RKO (cell line): ENCODE results near the gene UBASH3A.
A peak's percentile ranks its signal among the peaks of the same experiment; 100 is the strongest.

Experiments used
- DNase-seq: peaks from one replicate; pipeline ENCODE4 v3.0.0-alpha.2; 2016; ENCODE audit warnings: low spot score

UBASH3A gene, protein sequence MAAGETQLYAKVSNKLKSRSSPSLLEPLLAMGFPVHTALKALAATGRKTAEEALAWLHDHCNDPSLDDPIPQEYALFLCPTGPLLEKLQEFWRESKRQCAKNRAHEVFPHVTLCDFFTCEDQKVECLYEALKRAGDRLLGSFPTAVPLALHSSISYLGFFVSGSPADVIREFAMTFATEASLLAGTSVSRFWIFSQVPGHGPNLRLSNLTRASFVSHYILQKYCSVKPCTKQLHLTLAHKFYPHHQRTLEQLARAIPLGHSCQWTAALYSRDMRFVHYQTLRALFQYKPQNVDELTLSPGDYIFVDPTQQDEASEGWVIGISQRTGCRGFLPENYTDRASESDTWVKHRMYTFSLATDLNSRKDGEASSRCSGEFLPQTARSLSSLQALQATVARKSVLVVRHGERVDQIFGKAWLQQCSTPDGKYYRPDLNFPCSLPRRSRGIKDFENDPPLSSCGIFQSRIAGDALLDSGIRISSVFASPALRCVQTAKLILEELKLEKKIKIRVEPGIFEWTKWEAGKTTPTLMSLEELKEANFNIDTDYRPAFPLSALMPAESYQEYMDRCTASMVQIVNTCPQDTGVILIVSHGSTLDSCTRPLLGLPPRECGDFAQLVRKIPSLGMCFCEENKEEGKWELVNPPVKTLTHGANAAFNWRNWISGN

DNA sequence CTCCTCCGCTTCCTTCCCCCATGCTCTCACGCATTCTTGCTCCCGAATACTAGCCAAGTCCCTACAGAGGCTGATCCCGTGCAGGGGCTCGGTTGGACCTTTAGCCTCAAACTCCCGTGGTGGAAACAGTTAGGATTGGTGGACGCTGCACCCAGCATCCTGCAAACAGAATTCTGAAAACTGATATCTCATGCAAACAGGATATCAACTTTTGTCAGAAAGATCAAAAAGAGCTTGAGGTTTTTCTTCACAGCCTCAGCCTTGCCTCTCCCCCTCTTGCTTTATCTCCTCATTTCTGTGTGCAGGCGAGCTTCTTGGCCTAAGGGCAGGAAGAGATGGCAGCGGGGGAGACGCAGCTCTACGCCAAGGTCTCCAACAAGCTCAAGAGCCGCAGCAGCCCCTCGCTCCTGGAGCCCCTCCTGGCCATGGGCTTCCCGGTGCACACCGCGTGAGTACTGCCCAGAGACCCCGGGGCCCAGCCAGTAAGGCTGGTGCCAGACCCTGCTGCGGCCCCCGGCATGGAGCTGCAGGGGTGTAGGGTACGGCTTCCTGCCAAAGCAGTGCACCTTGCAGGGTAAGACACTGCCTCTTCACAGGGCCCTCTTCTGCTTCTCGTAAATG lies at the start of gene UBASH3A:
Gene UBASH3A (plus strand): TSS at position 292 of the 621 bp plus-strand sequence. CDS start 44 bp downstream, at position 336.
- no peak for DNase-seq

DNA sequence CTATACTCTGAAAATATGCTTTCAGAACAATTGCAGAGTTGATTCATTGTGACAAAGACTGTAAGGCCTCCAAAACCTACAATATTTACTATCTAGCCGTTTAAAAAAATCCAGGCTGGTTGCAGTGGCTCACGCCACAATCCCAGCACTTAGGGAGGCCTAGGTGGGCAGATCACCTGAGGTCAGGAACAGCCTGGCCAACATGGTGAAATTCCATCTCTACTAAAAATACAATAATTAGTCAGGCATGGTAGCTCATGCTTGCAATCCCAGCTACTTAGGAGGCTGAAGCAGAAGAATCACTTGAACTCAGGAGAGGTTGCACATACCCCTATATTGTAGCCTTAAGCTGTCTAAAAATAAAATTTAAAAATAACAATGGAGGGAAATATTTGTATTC lies 47.7 kb upstream of the UBASH3A start:
- DNase-seq: no peak

DNA sequence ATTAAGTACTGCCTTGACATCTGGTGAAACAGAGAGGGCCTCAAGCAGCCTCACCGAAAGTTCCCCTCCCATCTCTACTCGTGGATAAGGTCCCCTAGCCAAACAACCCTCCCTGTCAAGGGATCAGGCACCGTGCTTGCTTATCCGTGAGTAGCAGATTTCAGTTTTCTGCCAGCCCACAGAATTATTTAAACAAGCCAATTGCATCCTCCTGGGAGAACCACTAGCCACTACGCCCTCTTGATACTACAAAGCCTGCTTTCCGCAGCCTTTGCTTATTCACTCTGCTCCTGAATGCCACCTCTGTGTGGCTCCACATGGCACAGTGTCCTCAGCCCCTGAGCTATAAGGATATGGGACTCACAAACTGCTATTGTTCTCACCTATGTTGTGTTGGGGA lies 47.1 kb upstream of the UBASH3A start:
- no peak for DNase-seq

DNA sequence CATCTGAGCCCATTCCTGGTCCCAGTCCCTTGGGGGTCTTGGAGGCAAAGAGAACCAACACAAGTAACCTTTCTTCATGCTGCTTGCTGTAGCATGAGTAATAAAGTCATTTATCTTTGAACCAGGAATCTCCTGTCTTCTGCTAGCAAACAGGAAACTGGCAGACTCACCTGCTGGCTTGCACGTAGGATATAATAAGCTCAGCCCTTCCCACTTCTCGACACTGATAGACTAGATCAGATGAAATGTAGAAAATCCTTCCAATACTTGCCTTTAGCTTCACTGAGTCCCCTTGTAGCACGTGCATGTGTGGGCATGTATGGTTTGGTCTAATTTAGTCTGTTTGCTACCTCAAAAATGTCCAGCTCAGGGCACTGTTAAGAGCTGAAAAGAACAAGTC lies 46.4 kb upstream of the UBASH3A start:
- no peak for DNase-seq

DNA sequence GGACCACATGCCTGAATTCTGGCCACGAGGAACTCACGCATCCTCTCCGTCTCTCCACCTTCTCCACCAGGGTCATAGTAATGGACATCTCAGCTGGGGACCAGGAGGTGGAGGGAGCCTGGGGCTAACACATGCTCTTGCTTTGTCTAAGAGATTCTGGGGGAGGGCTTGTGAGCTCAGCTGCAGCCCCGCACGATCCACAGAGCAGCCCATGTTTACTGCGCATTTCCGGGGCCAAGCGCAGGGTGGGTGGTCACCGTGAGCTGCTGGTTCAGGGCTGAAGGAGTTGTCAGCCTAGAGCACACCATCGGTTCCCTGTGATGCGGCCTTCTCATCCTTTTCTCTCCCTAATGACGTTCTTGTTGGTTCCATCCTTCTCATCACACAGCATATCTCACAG lies 45.4 kb upstream of the UBASH3A start:
- no peak for DNase-seq

DNA sequence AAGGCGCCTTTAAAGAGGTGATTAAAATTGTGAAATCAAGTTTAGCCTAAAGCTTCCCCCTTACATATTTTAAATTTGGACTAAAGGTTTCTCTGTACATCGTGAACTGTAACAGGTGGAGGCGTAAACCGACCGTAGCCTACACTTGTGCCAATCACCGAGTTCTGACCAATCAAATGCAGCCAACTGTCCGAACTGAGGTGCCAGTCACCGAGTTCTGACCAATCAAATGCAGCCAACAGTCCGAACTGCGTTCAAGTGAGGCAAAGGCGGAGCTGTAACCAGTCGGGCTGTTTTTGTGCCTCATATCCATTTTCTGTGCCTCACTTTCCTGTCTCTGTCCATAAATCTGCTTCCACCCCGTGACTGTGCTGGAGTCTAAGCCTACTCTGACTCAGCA lies 44.8 kb upstream of the UBASH3A start:
- DNase-seq: no peak

DNA sequence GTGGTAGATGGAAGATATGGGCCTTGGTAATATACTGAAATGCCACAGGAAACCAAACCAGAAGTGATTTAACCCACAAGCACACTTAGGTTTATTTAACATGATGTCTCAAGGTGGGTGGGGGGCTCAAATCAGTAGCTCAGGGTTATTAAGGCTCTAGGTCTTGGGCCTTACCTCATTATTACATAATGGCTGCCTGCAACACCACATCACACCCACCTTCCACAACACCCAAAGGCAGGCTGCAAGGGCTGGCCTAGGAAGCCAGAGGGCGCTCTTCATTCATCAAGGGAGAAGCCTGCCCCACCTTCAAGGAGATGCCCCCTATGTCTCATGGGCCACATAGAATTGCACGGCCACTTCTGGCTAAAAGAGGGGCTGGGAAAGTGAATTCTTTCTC lies 43.4 kb upstream of the UBASH3A start:
- DNase-seq: no peak

DNA sequence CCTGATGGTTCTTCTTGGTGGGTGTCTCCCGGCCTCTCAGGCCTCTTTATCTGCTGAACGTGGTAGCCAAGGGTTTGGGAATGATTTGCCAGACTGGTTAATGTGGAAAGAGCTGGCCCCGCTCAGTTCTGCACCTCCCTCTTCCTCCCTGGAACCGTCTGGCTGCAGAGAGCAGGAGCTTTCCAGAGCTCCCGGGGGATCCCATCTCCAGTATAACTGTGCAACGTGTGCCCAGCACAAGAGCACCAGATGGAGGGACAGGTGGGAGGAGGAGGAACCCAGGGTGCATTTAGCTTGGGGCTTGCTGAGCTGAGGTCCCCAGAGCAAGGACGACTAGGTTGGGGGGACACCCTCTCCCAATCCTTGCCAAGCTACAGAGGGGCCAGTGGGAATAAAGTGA lies 42.4 kb upstream of the UBASH3A start:
- DNase-seq: no peak

DNA sequence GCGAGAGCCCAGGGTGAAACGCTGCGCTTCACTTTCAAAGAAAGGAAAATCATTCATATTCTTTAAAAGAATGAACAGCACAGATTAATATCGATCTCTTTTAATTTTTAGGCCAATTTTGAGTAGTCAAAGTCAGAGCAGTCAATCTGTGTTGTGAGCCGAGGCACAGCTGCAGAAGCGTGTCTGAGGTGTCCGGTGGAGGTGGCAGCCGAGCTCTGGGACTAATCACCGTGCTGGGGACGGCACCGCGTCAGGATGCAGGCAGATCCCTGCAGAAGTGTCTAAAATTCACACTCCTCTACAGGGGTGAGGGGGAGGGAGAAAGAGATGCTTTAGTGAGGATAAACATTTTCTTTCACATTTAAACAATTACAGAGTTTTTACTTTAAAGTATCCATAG lies 41.5 kb upstream of the UBASH3A start:
- no peak for DNase-seq

DNA sequence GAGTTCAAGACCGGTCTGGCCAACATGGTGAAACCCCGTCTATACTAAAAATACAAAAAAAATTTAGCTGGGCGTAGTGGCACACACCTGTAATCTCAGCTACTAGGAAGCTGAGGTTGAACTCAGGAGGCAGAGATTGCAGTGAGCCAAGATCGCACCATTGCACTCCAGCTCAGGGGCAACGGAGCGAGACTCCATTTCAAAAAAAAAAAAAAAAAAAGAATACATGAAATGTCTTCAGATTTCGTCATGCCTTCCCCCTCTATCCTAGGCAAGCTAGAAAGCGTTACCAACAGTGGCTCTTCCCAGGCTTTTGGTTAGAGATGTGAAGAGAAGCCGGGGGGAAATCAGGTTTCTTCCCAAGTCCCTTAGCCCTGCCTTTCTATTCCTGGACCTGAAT lies 41.0 kb upstream of the UBASH3A start:
- no peak for DNase-seq

DNA sequence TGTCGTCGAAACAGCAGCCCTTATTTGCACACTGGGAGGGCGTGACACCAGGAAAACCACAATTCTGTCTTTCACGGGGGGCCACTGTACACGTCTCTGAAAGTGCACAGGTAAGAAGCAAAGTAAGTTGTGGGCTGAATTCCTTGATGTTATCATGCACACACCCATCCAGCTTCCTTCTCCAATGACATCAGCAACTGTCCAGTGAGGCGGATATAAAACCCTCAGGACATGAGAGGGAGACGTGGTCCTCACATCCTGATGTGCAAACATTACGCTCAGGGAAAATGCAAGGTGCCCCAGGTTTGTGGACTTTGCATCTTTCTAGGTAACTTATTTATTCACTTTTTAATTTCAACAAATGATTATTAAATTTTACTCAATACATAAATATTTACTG lies 40.4 kb upstream of the UBASH3A start:
- DNase-seq: no peak

DNA sequence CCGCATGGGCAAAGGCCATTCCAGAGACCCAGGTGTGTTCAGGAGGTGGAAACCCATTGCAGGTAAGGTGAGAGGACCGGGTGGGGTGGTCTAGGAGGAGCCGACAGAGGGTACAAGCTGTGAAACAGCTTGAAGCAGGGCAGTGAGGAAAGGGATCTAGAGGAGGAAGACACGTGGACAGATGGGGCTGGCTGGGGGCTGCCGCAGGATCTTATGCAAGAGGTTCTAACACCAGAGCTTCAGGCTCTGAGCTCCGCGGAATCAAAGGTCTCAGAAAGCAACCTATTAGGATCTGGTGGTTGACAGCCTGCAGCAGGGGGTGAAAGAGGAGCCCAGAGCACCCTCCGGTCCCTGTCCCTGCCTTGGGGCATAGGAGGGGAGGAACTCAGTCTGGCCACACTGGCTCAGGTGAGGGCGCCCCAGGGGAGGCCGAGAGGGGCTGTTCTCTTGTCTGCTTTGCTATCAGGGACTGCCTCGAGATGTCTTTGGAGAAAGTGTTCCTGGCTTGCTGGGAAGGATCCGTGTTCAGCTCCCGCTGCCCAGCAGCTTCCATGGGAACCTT lies 39.3 kb upstream of the UBASH3A start:
- DNase-seq: no peak

DNA sequence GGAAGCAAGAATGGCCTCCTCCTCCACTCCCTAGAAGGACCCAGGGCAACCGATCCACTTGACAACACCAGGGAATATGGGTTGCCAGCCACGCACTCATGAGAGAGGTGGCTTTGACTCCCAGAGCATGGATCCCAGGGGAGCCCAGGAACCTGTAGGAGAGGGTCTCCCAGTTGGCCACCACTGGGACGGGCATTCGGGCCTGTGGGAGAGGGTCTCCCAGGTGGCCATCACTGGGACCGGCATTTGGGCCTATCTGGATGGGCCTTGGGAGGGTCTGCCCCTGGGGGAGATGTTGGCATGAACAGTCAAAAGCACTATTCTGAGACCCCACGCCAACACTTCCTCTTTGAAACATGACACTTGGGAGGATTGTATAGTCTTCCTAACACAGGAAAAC lies 37.9 kb upstream of the UBASH3A start:
- DNase-seq: no peak

DNA sequence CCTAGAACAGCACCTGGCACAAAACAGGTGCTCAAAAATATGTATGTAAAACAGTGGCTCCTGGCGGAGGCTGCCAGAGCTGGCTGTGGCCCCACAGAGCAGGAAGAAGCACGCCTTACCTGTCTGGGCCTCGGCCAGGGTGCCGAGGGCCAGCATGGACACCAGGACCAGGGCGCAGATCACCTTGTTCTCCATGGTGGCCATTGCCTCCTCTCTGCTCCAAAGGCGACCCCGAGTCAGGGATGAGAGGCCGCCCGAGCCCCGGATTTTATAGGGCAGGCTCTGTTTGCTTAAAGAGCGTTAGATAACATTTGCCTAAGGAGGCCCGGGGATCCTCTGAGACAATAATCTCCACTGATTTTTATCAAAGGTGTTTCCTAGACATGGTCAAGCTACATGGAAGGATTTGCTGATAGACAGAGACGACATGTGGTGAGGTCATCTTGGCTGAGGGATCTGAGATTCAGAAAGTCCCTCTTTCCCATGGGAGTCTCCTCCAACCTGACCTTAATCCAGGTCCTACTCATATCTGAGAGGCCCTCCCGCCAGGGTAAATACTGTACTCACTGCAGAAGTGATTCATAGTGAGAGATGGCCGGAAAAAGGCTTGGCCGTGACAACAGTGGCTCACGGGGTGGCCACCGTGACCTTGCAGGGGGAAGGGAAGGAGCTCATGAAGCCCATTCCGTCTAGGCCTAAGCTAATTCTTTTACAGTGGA lies 37.3 kb upstream of the UBASH3A start, which contains the start of gene TFF1:
Gene TFF1 (minus strand): TSS at position 244 of the 719 bp plus-strand sequence. CDS start 40 bp downstream, at position 204.
- DNase-seq: peak; percentile 30

DNA sequence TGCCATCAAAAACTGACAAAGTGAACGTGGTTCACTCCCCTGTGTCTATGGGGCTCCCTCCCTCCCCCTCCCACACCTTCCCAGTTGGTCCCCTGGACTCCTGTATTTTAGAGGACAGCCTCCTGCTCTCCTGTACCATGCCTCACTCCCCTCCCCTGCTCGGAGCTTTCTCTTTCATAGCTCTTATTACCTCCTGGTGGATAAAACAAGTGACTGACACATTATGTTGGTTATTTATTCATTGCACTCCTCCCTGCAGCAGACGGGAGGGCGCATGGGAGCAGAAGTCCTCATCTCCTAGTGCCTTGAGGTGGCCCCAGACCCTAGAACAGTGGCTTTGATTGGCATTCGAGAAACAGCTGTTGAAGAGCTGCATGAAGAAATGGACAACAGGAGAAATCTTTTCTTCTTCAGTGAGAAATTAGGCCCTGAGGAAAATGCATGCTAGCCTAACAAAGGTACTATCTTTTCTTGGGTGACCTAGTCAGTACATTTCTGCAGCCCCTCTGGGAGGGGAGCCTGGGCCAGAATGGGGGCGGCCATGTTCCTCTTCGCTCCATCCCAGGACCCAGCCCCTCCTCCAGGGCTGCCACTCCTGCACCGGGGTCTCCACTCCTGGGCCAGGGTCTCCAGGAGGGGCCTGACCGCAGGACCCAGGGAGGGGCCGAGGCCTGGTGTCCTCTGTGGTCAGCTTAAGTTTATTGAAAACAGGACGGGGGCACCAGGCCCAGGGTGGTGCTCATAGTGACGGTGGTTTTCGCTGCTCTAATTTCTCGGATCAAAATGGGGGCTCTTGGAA lies 36.1 kb upstream of the UBASH3A start:
- no peak for DNase-seq

DNA sequence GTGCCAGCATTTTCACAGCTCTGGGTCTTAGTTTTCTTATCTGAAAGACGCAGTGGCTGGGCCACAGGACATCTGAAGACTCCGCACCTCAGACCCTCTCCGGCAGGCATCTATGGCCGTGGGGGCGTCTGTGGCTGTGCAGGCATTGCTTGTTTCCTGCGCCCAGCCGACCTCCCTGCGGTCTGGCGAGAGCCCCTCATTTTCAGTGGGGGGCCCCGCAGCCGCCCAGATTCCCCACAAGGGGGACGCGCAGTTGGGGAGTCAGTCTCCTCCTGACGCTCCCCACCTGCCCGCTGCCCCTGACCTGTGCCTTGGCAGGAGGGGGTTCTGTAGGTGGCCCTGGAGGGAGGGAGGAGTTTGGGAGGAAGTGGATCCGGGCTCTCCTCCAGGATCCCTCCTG lies 33.9 kb upstream of the UBASH3A start:
- no peak for DNase-seq

DNA sequence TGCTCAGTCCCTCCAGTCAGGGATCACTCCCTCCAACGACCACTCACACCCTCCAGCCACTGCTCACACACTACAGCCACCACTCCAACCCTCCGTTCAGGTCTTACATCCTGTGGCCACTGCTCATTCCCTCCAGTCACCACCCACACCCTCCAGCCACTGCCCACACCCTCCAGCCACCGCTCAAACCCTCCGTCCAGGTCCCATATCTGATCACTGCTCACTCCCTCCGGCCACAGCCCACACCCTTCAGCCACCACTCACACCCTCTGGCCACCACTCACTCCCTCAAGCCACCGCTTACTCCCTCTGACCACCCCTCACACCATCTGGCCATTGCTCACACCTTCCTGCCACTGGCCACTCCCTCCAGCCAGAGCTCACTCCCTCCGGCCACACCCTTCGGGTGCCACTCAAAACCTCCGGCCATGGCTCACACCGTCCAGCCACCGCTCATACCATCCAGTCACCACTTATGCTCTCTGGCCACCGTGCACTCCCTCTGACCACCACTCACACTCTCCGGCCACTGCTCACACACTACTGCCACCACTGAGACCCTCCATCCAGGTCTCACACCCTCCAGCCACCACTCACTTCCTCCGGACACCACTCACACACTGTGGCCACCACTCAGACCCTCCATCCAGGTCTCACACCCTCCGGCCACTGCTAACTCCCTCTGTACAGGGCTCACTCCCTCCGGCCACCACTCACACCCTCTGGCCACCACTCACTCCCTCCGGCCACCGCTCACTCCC lies 32.6 kb upstream of the UBASH3A start:
- DNase-seq: no peak

DNA sequence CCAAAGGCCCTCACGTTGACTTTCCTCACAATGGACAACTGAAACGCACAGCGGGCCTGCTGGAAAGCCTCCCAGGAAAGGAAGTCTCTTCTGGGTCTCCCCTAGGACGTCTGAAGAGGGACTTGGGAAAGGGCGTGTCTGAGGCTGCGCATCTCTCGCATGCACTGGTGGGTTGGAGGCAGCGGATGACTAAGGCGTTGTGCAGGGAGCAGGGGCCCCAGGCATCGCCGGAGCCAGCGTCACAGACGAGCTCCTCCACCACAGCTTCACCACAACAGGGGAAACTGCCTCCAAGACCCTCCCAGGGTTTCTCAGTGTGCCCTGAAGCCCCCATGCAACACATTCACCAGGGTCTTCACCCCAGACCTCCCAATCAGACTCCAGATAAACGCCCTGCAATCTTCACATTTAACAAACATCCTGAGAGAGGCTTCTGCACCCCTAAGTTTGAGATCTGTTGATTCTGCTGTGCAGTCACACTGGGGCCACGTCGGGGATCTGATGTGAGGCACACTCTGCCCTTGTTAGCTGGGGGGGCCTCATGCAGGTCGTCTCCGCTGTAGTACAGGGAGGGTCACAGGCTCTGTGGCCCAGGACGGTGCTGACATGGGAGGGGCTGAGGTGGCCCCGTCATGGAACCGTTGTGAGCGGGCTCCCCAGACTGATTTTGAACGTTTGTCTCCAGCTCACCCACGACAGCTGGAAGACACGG lies 30.4 kb upstream of the UBASH3A start:
- no peak for DNase-seq

DNA sequence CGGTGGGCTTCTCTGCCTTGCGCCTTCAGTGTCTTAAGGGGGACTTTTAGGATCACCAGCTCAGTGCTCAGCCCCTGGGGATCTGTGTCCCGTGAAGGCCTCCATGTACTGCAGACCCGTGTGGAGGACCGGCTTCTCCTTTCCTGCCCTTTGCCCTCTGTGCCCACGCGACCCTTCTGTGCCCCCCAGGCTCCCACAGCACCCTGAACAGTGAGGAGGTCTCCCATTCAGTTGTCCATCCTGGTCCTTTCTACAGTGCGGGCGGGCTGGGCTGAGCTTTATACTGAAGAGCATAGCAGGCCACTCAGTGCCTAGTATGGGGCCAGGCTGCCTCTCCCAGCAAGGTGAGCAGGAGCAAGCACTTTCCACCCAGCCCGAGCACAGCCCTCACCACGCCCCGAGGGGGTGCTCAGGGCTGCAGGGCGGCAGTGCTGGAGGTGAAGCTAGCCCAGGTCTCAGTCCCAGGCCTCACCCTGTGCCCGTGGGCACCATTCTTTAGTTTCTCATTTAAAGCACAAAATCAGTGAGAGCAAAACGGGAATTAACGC lies 29.7 kb upstream of the UBASH3A start:
- DNase-seq: no peak

DNA sequence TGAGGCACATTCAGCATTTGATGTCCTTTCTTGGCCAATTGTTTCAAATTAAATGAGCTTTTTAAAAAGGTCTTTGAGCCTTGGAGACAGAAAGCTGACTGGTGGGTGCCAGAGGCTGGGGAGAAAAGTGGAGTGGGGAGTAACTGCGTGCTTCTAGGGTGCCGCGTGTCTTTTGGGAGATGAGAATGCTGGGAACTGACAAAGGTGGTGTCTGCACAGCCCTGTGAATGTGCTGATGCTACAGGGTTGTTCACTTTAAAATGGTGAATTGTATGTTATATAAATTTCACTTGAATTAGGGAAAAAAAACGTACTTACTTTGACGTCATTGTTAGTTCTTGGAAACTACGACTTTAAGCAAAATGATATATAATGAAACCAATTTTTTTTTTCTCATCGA lies 29.2 kb upstream of the UBASH3A start:
- no peak for DNase-seq
